ENCODE measurements around the gene LCTL.
A peak's percentile ranks its signal among the peaks of the same experiment; 100 is the strongest.

The LCTL gene

GRCh38 chr15:66603301-66604179 is 37.7 kb upstream of the LCTL start:
- Histone ChIP-seq H3K9ac (no peak overlapping the region), H3K4me3 (no peak overlapping the region), H3K27ac (no peak overlapping the region), H3K36me3 (no peaks in the 10 kb centered on the region), H3K4me2 (no peak overlapping the region), H3K4me1 (peaks cover 0 to 8% (median under 1%) of the 10 kb centered on the region in 10 experiments; a peak in 6 of 20 replicates), H4K20me1 (no peaks in the 10 kb centered on the region), H3K27me3 (no peaks in the 10 kb centered on the region), H3K9me3 (replicated peaks in 1 of 11) (no peaks in the 10 kb centered on the region)
- TF ChIP-seq Cebpa-rat (IDR thresholded peaks at IDR 0.05), result no peak

- H3K4me2 ChIP-seq, result no peak overlapping the region
- H3K9me3 ChIP-seq (replicated peaks in 1 of 11), result no peaks in the 10 kb centered on the region
- H4K20me1 ChIP-seq, result no peaks in the 10 kb centered on the region
- no peaks in the 10 kb centered on the region for H3K36me3 ChIP-seq
- no peak overlapping the region for H3K9ac ChIP-seq
- no peak overlapping the region for H3K27ac ChIP-seq
- H3K4me3 ChIP-seq, result no peak overlapping the region
- no peak for TF ChIP-seq Cebpa-rat (IDR thresholded peaks at IDR 0.05)
- H3K4me1 ChIP-seq, result peaks cover 0 to 6% (median 0%) of the 10 kb centered on the region in 10 experiments; a peak in 4 of 20 replicates
- no peaks in the 10 kb centered on the region for H3K27me3 ChIP-seq
Observed at GRCh38 chr15:66601521-66601920, 35.7 kb upstream of the LCTL start.

GRCh38 chr15:66600240-66600627 is 34.4 kb upstream of the LCTL start:
- no peaks in the 10 kb centered on the region for H4K20me1 ChIP-seq
- TF ChIP-seq Cebpa-rat (IDR thresholded peaks at IDR 0.05), result no peak
- no peak overlapping the region for H3K9ac ChIP-seq
- H3K4me2 ChIP-seq, result no peak overlapping the region
- no peaks in the 10 kb centered on the region for H3K9me3 ChIP-seq (replicated peaks in 1 of 11)
- no peak overlapping the region for H3K4me3 ChIP-seq
- H3K36me3 ChIP-seq, result no peaks in the 10 kb centered on the region
- no peaks in the 10 kb centered on the region for H3K27me3 ChIP-seq
- peaks cover 0 to 6% (median 0%) of the 10 kb centered on the region in 10 experiments; a peak in 4 of 20 replicates for H3K4me1 ChIP-seq
- no peak overlapping the region for H3K27ac ChIP-seq

- Histone ChIP-seq H3K36me3 (no peaks in the 10 kb centered on the region), H3K9ac (no peak overlapping the region)
- no peak for TF ChIP-seq Cebpa-rat (IDR thresholded peaks at IDR 0.05)
Observed at GRCh38 chr15:66599536-66600239, 33.9 kb upstream of the LCTL start.

GRCh38 chr15:66598095-66598815 is 32.5 kb upstream of the LCTL start:
- H3K36me3 ChIP-seq, result no peaks in the 10 kb centered on the region
- H3K9ac ChIP-seq, result no peak overlapping the region
- H3K4me1 ChIP-seq, result peaks cover 0 to 6% (median 0%) of the 10 kb centered on the region in 10 experiments; a peak in 4 of 20 replicates
- H4K20me1 ChIP-seq, result no peaks in the 10 kb centered on the region
- no peak for TF ChIP-seq Cebpa-rat (IDR thresholded peaks at IDR 0.05)
- H3K4me3 ChIP-seq, result no peak overlapping the region
- no peaks in the 10 kb centered on the region for H3K9me3 ChIP-seq (replicated peaks in 1 of 11)
- peak overlapping the region in 2 of 11 experiments; percentile 7 to 9; a peak in 1 of 22 replicates for H3K4me2 ChIP-seq
- no peak overlapping the region for H3K27ac ChIP-seq
- no peaks in the 10 kb centered on the region for H3K27me3 ChIP-seq

More at GRCh38 chr15:66599536-66600239, 33.9 kb upstream of the LCTL start:
- Histone ChIP-seq H3K4me3 (no peak overlapping the region), H3K9me3 (replicated peaks in 1 of 11) (no peaks in the 10 kb centered on the region), H3K4me2 (no peak overlapping the region), H3K27me3 (no peaks in the 10 kb centered on the region), H3K4me1 (peaks cover 0 to 6% (median 0%) of the 10 kb centered on the region in 10 experiments; a peak in 4 of 20 replicates), H4K20me1 (no peaks in the 10 kb centered on the region), H3K27ac (no peak overlapping the region)

- H3K4me2 ChIP-seq, result no peak overlapping the region
Observed at GRCh38 chr15:66595931-66596545, 30.2 kb upstream of the LCTL start.

GRCh38 chr15:66595332-66595731 is 29.5 kb upstream of the LCTL start:
- no peaks in the 10 kb centered on the region for H3K27me3 ChIP-seq
- H3K27ac ChIP-seq, result no peak overlapping the region
- H3K36me3 ChIP-seq, result no peaks in the 10 kb centered on the region
- no peaks in the 10 kb centered on the region for H3K9me3 ChIP-seq (replicated peaks in 1 of 11)
- H3K9ac ChIP-seq, result no peak overlapping the region
- no peaks in the 10 kb centered on the region for H4K20me1 ChIP-seq
- H3K4me3 ChIP-seq, result no peak overlapping the region
- no peak for TF ChIP-seq Cebpa-rat (IDR thresholded peaks at IDR 0.05)
- H3K4me2 ChIP-seq, result no peak overlapping the region
- H3K4me1 ChIP-seq, result peaks cover 0 to 6% (median 0%) of the 10 kb centered on the region in 10 experiments; a peak in 4 of 20 replicates

More at GRCh38 chr15:66595931-66596545, 30.2 kb upstream of the LCTL start:
- no peaks in the 10 kb centered on the region for H3K27me3 ChIP-seq
- no peak overlapping the region for H3K27ac ChIP-seq
- TF ChIP-seq Cebpa-rat (IDR thresholded peaks at IDR 0.05), result no peak
- no peaks in the 10 kb centered on the region for H4K20me1 ChIP-seq
- no peaks in the 10 kb centered on the region for H3K9me3 ChIP-seq (replicated peaks in 1 of 11)
- H3K9ac ChIP-seq, result no peak overlapping the region
- peaks cover 0 to 6% (median 0%) of the 10 kb centered on the region in 10 experiments; a peak in 4 of 20 replicates for H3K4me1 ChIP-seq
- no peaks in the 10 kb centered on the region for H3K36me3 ChIP-seq
- no peak overlapping the region for H3K4me3 ChIP-seq

- no peak overlapping the region for H3K4me2 ChIP-seq
- H3K4me3 ChIP-seq, result no peak overlapping the region
- peaks cover 0 to 6% (median 0%) of the 10 kb centered on the region in 10 experiments; a peak in 4 of 20 replicates for H3K4me1 ChIP-seq
- TF ChIP-seq Cebpa-rat (IDR thresholded peaks at IDR 0.05), result no peak
- H4K20me1 ChIP-seq, result no peaks in the 10 kb centered on the region
- no peak overlapping the region for H3K9ac ChIP-seq
- no peak overlapping the region for H3K27ac ChIP-seq
- H3K27me3 ChIP-seq, result no peaks in the 10 kb centered on the region
- no peaks in the 10 kb centered on the region for H3K36me3 ChIP-seq
- no peaks in the 10 kb centered on the region for H3K9me3 ChIP-seq (replicated peaks in 1 of 11)
Observed at GRCh38 chr15:66594836-66595235, 29.0 kb upstream of the LCTL start.

Data from BLaER1 treated with 17β-estradiol and CSF1 and Interleukin-3, amounts not matched to agents 10 nM and 100 nM (cell line).